ENCODE data around the gene CTIF.

The CTIF gene

GRCh38 chr18:48910972-48911545 is 372.2 kb downstream of the CTIF start:
- no peak for TF ChIP-seq CTCF (IDR thresholded peaks at IDR 0.05)
- H3K27me3 Mint-ChIP-seq (ENCODE audit: low read depth, poor library complexity), result peaks cover 4% of the 10 kb centered on the region
- H3K4me3 Mint-ChIP-seq, result no peak overlapping the region
- peaks cover 6% of the 10 kb centered on the region for H3K9me3 Mint-ChIP-seq
- no peak for DNase-seq
- H3K36me3 Mint-ChIP-seq (ENCODE audit: low read depth), result no peaks in the 10 kb centered on the region
- H3K27ac Mint-ChIP-seq, result no peak overlapping the region
- peaks cover 35% of the 10 kb centered on the region for H3K4me1 Mint-ChIP-seq
